Measurements from ENCODE around the gene DVL3.

DVL3 gene

DNA sequence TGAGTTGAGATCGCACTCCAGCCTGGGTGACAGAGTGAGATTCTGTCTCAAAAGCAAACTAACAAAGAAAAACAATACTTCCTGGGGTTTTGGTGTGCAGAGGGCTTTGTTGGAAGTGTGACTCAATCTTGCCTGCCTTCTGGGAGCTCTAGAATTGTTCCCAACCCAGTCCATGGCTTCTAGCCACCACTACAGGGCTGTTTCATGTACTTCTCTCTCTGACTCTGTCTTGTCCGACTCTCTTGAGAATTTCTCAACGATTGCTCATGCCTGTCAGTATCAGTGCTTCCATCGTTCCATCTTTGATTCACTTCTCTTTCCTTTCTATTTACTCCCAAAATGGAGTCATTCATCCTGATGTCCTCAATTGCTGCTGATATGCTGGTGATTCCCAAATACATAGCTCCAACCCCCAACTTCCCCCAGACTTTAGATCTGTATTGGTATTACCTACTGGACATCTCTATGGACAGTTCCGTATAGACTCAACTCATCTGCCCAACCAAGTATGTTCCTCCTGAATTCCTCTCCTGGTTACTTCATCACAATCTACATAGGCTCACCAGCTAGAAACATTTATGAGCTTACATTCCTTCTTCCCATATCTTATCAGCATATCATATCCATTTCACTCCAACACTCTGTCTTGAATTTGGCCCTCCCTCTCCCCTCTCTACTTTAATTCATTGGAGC lies 17.6 kb downstream of the DVL3 start:
- TF ChIP-seq, protein P1, sequence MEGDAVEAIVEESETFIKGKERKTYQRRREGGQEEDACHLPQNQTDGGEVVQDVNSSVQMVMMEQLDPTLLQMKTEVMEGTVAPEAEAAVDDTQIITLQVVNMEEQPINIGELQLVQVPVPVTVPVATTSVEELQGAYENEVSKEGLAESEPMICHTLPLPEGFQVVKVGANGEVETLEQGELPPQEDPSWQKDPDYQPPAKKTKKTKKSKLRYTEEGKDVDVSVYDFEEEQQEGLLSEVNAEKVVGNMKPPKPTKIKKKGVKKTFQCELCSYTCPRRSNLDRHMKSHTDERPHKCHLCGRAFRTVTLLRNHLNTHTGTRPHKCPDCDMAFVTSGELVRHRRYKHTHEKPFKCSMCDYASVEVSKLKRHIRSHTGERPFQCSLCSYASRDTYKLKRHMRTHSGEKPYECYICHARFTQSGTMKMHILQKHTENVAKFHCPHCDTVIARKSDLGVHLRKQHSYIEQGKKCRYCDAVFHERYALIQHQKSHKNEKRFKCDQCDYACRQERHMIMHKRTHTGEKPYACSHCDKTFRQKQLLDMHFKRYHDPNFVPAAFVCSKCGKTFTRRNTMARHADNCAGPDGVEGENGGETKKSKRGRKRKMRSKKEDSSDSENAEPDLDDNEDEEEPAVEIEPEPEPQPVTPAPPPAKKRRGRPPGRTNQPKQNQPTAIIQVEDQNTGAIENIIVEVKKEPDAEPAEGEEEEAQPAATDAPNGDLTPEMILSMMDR (IDR thresholded peaks at IDR 0.05; ENCODE audit: borderline replicate concordance, insufficient read depth, low read depth, low read length), result no peak
- no peak overlapping the region for H3K4me3 ChIP-seq (ENCODE audit: low read depth, low read length)

DNA sequence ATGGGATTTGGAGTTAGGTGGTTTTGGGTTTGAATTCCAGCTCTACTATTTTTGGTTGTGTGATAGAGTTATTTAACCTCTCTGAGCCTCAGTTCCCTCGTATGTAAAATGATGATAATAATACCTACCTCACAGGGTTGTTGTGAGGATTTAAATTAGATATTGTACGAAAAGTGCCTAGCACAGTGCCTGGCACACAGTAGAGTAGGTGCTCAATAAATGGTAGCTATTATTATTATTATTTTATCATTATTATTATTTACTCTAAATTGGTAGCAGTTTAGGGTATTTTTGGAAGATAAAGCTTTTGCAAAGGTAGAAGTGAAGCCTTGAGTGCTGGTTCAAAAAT lies 18.2 kb downstream of the DVL3 start:
- TF ChIP-seq, protein P1 (IDR thresholded peaks at IDR 0.05; ENCODE audit: borderline replicate concordance, insufficient read depth, low read depth, low read length), result no peak
- H3K4me3 ChIP-seq (ENCODE audit: low read depth, low read length), result no peak overlapping the region

DNA sequence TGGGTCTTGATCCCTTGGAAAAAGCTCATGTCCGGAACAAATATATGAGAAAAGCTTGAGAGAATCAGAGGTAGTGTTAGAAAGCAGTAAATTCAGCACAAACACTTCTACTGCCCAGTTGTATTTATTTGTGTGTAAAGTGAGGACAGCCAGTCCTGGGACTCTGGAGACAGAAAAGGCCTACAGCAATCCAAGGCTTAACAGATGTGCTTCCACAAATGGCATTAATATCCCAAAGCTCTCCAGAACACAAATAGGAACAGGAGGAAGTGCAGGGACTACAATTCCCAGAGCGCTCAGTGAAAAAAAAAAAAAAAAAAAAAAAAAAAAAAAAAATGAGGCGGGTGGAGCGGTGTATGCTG lies 19.1 kb downstream of the DVL3 start:
- H3K4me3 ChIP-seq (ENCODE audit: low read depth, low read length), result no peak overlapping the region
- TF ChIP-seq, protein P1 (IDR thresholded peaks at IDR 0.05; ENCODE audit: borderline replicate concordance, insufficient read depth, low read depth, low read length), result no peak

DNA sequence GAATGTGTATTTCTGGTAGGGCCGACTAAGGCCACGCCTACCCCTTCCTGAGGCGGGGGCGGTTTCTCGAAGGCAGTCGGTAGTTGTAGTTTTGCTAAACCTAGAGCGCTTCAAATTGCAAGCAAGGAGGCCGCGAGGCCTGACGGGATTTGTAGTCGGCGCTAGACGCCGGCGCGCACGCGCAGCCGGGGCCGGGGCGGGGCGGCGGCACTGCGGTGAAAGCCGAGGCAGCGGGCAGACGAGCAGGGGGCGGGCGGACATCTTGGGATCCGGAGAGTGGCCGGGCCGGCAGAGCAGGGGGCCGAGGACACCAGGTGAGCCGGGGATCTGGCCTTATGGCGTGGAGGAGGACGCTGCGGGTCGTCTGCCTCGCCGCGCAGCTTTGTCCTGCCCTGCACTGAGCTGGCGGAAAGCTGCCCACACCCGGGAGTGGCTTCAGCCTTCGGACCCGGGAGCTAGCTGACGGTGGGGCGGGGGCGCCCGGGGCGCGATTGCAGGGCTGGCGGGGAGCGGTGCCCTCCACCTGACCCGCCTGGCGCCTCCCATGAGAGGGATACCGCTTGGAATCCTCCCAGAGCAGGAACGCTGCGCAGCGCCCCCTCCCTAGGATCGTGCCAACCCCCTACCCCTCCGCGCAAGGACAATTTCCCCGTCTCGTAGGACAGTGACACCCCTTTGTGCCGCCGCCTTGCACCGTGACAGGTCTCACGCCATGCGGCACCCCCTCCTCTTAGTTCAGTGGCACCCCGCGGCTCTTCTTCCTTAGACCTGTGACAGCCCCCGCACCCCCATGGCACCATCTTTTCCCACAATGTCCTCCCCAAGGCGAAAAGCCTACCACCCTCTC lies 19.7 kb downstream of the DVL3 start, which contains the start of gene AP2M1:
TSS of gene AP2M1 (plus strand) at position 210 of the 847 bp plus-strand sequence. CDS start 2,139 bp downstream, outside the sequence.
- TF ChIP-seq, protein P1 (IDR thresholded peaks at IDR 0.05; ENCODE audit: borderline replicate concordance, insufficient read depth, low read depth, low read length), result no peak
- H3K4me3 ChIP-seq (ENCODE audit: low read depth, low read length), result peak within 1 kb of the TSS; percentile 78

DNA sequence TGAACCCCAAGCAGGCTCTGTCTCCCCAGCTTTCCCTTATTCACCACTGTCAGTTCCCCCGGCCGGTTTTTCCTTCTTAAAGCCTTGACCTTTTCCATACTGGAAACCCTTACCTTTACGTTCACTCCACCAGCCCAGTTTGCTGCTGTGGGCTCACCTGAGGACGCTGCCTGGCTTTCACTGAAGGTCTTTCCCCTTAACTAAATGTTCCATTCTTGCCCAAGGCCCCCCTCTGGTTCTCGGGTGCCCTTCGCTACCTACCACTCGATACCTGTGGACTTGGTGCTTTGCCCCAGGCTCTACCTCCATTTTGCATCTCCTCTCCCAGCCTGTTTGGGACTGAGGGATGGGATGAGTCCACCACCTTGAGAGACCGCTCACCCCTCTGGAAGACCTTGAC lies 20.3 kb downstream of the DVL3 start:
- TF ChIP-seq, protein P1 (IDR thresholded peaks at IDR 0.05; ENCODE audit: borderline replicate concordance, insufficient read depth, low read depth, low read length), result no peak
- peak overlapping the region; percentile 78 for H3K4me3 ChIP-seq (ENCODE audit: low read depth, low read length)

DNA sequence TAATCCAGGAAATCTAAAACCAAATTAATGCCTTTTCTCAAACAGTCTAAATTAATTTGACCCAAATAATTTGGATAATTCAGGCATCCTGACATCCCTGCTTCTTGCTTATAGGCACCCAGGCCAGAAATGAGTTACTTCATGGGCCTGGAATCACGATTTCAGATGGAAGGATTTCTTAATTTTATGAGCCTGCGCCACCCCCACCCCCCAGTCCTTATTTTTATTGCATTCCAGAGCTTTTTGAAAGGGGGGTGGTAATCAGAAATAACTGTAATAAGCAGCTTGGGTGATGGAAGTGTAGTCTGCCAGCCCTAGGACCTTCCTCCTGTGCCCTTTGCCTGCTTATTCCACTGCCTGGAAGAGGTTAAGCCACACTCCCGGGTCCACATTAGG lies 20.8 kb downstream of the DVL3 start:
- peak overlapping the region; percentile 78 for H3K4me3 ChIP-seq (ENCODE audit: low read depth, low read length)
- TF ChIP-seq, protein P1 (IDR thresholded peaks at IDR 0.05; ENCODE audit: borderline replicate concordance, insufficient read depth, low read depth, low read length), result no peak

All from GM12875 (cell line).